GM12874 (cell line): ENCODE data around the gene MAN2B2.

Experiments
- TF ChIP-seq, protein P1 (sequence below): IDR thresholded peaks from 2 replicates; pipeline ENCODE4 v1.5.1; 2011; ENCODE audit warnings: low read depth, mild to moderate bottlenecking, control low read depth, low read length, moderate library complexity; ENCODE audit not compliant: insufficient read depth

Gene MAN2B2

DNA sequence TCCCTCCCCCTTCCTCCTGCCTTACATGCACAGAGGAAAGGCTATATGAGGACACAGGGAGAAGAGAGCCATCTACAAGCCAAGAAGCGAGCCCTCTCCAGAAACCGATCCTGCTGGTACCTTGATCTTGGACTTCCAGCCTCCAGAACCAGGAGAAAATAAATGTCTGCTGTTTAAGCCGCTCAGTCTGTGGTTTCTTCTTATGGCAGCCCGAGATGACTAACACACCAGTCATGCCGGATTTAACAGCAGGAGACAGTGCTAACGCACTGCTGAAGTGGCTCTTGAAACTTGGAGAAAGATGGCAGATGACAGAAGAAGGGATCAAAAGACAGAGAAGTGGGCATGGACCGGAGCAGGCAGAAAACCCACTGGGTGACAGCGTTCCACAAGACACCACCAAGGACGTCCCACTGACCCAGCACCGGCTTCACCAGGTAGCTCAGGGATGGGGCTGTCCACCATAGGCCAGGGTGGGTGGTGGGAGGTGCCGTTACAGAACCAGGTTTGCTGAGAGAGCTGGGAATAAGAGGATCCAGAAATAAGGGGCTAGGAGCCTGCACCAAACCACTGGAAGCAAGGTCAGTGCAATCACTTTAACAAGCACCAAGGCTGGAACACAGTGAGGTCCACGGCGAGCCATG, 6.2 kb upstream of the MAN2B2 start:
- TF ChIP-seq, protein P1, sequence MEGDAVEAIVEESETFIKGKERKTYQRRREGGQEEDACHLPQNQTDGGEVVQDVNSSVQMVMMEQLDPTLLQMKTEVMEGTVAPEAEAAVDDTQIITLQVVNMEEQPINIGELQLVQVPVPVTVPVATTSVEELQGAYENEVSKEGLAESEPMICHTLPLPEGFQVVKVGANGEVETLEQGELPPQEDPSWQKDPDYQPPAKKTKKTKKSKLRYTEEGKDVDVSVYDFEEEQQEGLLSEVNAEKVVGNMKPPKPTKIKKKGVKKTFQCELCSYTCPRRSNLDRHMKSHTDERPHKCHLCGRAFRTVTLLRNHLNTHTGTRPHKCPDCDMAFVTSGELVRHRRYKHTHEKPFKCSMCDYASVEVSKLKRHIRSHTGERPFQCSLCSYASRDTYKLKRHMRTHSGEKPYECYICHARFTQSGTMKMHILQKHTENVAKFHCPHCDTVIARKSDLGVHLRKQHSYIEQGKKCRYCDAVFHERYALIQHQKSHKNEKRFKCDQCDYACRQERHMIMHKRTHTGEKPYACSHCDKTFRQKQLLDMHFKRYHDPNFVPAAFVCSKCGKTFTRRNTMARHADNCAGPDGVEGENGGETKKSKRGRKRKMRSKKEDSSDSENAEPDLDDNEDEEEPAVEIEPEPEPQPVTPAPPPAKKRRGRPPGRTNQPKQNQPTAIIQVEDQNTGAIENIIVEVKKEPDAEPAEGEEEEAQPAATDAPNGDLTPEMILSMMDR = no peak

DNA sequence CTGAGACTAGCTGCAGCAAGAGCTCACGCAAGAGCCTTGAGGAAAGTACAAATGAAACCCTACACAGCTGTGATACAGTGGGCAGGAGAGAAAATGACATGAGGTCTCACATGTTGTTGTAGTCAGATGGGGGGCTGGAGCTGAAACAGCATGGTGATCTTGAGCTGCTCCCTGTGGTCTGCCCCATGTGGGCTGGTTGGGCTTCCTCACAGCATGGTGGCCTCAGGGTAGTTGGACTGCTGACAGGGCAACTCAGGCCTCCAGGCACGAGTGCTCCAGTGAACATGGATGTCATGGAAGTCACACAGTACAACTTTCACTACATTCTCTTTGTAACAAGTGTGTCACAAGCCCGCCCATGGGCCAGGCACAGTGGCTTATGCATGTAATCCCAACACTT, 3.4 kb upstream of the MAN2B2 start:
- TF ChIP-seq, protein P1 = no peak

DNA sequence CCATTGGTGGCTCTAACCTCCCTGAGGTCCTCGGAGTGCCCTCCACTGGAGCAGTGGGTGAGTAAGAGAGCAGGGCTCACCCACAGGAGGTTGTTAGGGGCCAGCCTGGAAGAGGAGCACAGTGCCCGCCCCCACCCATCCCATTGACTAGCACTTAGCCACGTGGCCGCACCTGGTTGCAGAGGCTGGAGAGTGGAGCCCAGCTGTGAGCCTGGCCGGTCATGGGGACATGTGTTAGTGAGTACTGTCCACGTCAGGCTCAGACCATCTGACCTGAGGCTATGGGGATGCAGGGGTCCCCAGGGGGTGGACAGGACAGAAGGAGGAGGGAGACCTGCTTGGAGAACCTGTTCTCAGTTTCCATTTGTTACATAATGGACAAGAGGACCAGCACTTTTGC, 1.4 kb upstream of the MAN2B2 start:
- TF ChIP-seq, protein P1 = no peak

DNA sequence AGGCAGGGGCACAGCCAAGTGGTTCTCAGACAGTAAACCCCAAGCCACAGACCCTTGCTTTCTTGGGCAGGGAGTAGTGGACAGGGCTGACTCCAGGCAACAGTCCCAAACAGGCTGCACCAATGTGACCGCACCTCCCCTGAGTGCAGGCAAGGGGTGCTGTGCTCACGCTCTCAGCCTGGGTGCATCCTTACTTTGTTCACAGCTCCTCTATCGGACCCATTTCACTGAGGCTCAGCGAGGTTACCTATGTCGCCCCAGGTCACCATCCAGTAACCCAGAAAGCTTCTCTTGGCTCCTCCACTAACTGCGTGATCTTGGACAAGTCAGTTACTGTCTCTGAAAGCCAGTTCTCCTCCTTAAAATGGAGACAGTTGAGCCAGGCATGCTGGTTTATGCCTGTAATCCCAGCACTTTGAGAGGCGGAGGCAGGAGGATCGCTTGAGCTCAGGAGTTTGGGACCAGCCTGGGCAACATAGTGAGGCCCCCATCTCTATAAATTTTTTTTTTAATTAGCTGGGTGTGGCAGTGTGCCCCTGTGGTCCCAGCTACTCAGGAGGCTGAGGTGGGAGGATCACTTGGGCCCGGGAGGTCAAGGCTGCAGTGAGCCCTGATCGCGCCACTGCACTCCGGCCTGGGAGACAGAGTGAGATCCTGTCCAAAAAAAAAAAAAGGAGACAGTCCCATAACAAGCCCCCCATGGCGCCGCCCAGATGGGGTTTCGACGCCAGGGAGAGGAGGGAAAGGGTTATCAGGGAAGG, 823 bp upstream of the MAN2B2 start:
- TF ChIP-seq, protein P1 = no peak

DNA sequence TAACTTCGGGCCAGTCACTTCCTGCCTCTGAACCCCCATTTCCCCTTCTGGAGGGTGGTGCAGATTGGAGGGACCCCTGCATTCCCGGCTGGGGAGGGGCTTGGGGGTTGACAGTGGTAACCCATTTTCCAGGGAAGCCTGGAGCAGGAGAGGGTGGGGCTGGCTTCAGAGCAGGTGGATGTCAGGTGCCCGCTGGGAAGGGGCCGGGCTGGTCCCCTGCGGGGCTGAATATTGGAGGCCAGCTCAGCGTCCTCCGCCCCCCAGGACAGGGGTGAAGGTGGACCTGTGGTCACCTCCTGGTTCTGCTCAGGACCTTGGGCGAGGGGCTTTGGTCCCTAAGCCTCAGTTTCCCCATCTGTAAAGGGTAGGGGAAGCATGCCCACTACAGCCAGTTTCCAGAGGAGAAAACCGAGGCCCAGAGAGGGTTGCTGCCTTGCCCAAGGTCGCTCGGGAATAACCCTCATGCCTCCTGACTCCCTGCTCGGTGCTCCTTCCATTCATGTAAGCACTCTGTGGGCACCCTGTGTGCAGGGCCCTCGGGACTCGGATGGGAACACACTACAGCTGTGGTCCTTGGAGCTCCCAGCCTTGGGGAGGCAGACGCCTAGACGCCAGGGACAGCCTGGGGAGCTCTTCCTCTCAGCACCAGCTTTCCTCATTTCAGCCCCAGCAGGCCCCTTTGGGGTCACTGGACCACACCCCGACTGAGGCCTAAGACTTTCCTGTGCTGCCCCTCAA, 683 bp downstream of the MAN2B2 start:
- TF ChIP-seq, protein P1 = no peak

DNA sequence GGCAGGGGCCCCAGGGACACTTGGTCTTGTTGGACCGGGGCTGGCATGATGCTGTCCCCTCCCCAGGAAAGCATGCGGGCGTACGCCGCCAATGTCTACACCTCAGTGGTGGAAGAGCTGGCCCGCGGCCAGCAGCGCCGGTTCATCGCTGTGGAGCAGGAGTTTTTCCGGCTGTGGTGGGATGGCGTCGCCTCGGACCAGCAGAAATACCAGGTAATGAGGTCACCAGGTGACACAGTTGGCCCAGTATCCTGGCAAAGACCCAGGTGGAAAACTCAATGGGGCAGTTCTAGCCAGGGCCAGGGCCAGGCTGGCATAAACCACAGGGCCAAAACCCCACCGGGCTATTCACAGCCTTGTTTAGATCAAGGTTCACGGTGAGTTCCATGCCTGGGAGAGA, 1.5 kb downstream of the MAN2B2 start:
- TF ChIP-seq, protein P1 = no peak

DNA sequence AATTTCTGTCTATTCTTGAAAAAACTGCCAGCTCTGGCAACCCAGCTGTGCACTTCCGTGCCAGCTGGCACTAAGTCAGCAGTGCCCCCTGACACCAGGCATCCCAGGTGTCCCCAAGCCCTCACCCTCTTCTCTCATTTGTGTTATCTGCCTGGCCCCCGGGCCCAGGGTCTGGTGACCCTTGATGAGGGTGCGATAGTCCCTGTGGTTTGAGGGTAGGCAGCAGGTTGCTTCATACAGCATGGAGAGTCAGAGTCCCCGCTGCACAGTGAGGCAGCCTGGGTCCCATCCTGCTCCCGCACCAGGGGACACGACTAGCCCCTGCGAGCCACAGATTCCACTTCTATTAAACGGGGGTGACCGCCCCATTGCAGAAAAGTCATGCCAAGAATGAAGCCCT, 1.9 kb downstream of the MAN2B2 start:
- TF ChIP-seq, protein P1 = no peak
